Fibroblast of pulmonary artery (primary cell): Measurements from ENCODE around the gene TBC1D10B.
"Not testable (repeated sequence)": the region's sequence is repeated elsewhere in the genome, so short reads cannot be mapped to it uniquely, and the experiment has no call there.

Experiments used
- DNase-seq: peaks from one replicate; pipeline ENCODE4 v3.0.0-alpha.2; 2010; ENCODE audit warnings: low read depth
- H3K4me3 ChIP-seq: replicated peaks from 2 replicates; pipeline ENCODE4 v1.5.1; 2011; ENCODE audit warnings: low read depth, mild to moderate bottlenecking, control low read depth, low read length, moderate library complexity
- CTCF ChIP-seq: IDR thresholded peaks from 2 replicates; pipeline ENCODE4 v1.5.1; 2011; ENCODE audit warnings: mild to moderate bottlenecking, control low read depth, low read length, inconsistent platforms; ENCODE audit errors: missing control alignments

Gene TBC1D10B

GRCh38 chr16:30348113-30348512 is 22.2 kb downstream of the TBC1D10B start:
- no peak overlapping the region for H3K4me3 ChIP-seq
- TF ChIP-seq CTCF = no peak
- no peak for DNase-seq

GRCh38 chr16:30346286-30346685 is 24.0 kb downstream of the TBC1D10B start:
- H3K4me3 ChIP-seq = no peak overlapping the region
- TF ChIP-seq CTCF = no peak
- no peak for DNase-seq

GRCh38 chr16:30343491-30343820 is 26.8 kb downstream of the TBC1D10B start:
- DNase-seq, H3K4me3 ChIP-seq: not testable (repeated sequence)

GRCh38 chr16:30342751-30343490 is 27.4 kb downstream of the TBC1D10B start:
- DNase-seq = no peak
- TF ChIP-seq CTCF = no peak
- H3K4me3 ChIP-seq = no peak overlapping the region

- DNase-seq, H3K4me3 ChIP-seq: not testable (repeated sequence)
Measured at GRCh38 chr16:30341971-30342370, 28.3 kb downstream of the TBC1D10B start.

GRCh38 chr16:30340621-30341020 is 29.7 kb downstream of the TBC1D10B start:
- TF ChIP-seq CTCF = no peak
- DNase-seq = no peak
- no peak overlapping the region for H3K4me3 ChIP-seq

GRCh38 chr16:30338715-30339114 is 31.6 kb downstream of the TBC1D10B start:
- not testable (repeated sequence) for H3K4me3 ChIP-seq, DNase-seq

GRCh38 chr16:30337964-30338357 is 32.3 kb downstream of the TBC1D10B start:
- not testable (repeated sequence) for DNase-seq, H3K4me3 ChIP-seq

- no peak for TF ChIP-seq CTCF
- peak; percentile 28 for DNase-seq
- H3K4me3 ChIP-seq = peak overlapping the region; percentile 52
Measured at GRCh38 chr16:30335598-30336474, 34.5 kb downstream of the TBC1D10B start.

GRCh38 chr16:30335028-30335597 is 35.2 kb downstream of the TBC1D10B start:
- H3K4me3 ChIP-seq = peak overlapping the region; percentile 64
- DNase-seq = peak; percentile 69

- peak; percentile 73 for DNase-seq
Measured at GRCh38 chr16:30334473-30334989, 35.8 kb downstream of the TBC1D10B start.

GRCh38 chr16:30324220-30324619 is 46.1 kb downstream of the TBC1D10B start:
- not testable (repeated sequence) for DNase-seq, H3K4me3 ChIP-seq

More at GRCh38 chr16:30334473-30334989, 35.8 kb downstream of the TBC1D10B start:
- H3K4me3 ChIP-seq = peak overlapping the region; percentile 64
